DMS53 treated with DMSO at 0.1 percent for 48 hours (cell line): Measurements from ENCODE around the gene JAG2.

Source experiments
- DNase-seq: peaks from one replicate; lab custom pipeline; 2025; ENCODE audit not compliant: unreplicated experiment; lab: John Stamatoyannopoulos, UW

JAG2 gene

GRCh38 chr14:105185001-105185400, 16.4 kb upstream of the JAG2 start:
- DNase-seq: no peak

- DNase-seq: no peak
These were observed 15.9 kb upstream of the JAG2 start for GRCh38 chr14:105184461-105184860.

DNA sequence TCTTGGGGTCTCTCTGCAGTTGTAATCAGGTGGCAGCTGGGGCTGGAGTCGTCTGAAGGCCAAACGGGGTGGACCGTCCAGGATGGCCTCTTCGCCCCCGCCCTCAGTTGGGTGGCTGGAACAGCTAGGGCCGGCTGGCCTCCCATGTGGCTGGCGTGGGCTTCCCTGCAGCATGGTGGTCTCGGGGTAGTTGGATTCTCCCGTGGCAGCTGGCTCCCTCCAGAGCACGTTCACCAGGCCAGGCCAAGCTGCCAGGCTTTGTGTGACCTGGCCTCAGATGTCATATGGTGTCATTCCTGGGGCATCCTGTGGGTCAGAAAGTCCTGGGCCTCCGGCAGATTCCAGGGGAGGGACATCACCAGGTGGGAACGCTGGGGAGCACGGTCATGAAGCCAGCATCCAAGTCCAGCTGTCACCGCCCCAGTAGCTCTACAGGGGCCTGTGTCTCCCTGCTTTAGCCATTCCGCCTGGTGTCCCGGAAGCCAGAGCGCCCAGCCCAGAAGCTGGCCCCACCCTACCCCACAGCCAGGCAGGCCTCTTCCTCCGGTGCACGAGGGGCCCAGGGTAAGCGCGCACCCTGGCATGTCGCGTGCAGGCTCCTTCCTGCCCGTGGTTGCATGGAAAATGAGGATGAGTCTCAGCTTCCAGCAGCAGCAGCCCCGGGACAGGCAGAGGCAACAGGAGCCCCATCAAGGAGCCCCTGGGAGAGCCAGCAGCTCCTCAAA, 13.9 kb upstream of the JAG2 start:
- DNase-seq: no peak

- DNase-seq: no peak
These were observed 13.1 kb upstream of the JAG2 start for GRCh38 chr14:105181549-105182295.

DNA sequence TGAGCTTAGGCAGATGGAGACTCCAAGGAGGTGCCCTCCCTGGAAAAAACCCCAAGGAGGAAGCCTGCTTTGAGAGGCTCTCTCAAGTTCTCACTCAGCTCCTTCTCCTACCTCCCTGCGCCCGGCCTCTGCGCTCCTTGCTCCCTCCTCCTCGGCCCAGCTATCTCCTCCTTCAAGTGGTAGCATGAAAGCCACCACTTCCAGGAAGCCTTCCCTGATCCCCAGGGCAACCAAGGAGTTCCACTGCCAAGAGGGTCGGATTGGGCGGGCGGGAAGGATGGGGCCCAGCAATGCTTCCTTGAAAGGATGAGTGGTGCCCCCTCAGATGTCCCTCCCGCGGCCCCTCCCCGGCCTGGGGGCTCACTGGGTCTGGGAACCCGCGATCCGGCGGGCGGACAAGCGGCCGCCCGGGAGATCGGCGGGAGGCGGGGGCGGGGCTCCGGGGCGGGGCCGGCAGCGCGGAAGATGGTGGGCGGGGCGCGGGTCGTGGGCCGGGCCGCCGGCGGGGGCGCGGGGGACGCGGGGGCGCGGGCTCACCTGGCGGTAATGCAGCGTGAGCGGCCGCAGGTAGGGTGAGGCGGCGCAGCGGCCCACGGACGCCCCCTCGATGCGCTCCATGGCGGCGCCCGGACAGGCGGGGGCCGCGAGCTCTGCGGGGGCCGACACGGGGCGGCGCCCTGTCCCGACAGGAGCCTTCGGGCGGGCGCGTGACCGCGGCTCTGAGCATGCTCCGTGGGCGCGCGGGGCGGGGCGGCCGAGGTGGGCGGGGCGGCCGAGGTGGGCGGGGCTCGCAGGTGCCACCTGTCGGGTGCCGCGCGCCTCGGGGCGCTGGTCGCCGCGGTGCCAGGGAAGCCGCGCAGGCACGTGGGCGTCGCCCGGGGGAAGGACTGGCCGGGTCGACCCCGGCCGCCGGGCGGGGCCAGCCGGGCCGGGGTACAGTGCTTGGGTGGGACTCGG, 12.3 kb upstream of the JAG2 start, which contains the start of gene NUDT14:
Gene NUDT14, minus strand, starts transcription at position 721 of the 957 bp plus-strand sequence. Its CDS starts 103 bp downstream, at position 618.
- DNase-seq: no peak

DNA sequence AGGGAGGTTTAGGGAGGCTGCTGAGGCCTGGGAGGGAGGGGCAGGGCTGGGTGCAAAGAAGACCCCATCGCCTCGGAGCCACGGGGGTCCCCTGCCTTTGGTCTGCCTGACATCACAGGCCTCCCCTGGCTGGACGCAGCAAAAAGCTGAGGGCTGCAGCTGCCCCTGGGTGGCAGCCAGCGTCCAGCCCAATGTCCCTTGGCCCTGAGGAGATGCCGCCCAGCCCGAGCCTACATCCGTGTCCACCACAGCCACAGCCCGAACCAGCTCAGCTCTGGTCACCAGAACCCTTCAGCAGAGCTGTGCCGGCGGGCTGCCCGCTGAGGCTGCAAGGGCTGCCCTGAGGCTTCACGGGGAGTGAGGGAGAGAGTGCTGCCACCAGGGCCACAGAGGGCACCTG, 10.6 kb upstream of the JAG2 start:
- DNase-seq: no peak

GRCh38 chr14:105178868-105179140, 10.2 kb upstream of the JAG2 start:
- DNase-seq: no peak

DNA sequence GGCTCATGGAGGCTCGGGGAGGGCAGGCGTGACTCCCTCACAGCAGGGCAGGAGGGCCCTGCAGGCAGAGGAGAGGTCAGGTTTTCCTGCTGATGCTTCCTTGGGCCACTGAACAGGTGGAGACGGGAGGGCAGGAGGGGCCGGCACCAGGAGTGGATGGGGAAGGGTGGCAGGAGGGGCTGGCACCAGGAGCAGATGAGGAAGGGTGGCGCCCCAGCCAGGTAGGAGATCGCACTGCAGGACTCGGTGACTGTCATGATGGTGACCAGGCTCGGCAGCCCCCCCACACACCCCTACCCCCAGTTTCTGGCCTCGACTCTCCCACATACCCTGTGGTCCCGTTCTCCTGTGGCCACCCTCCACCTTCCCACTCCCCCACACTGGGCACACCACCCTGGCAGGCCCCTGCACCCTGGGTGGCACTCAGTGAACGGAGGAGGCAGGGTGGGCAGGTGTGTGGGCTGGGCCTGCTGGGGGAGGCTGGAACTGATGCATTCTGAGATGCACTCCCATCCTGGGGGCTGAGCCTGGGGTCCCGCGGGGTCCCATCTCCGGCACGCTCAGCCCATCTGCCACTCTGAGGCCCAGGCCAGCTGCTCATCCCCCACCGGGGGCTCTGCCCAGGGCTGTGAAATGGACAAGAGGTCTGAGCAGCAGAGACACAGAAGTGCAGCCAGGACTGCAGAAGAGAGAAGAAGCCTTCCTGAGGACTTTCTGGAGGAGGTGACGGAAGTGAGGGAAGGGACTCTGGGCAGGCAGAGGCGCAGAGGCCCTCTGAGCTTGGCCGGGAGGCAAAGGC, 9.7 kb upstream of the JAG2 start:
- DNase-seq: no peak

GRCh38 chr14:105177082-105177481, 8.5 kb upstream of the JAG2 start:
- peak; percentile 17 for DNase-seq

DNA sequence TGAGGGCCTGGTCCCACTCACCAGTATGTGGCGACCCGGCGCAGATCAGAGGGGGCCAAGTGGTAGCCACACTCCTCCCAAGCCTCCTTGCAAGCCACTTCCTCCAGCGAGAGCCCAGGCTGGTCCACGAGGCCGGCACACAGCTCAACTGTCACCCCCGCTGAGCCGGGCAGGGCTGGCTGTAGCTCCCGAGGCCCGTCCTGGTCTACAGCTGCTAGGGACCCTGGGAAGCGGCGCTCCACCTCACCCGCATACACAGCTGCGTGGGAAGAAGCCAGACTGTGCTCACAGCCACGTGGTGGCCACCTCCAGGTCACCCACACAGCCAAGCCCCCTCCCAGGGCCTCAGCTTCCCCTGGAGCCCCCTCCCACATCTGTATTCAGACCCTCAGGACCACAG, 7.9 kb upstream of the JAG2 start:
- DNase-seq: no peak

DNA sequence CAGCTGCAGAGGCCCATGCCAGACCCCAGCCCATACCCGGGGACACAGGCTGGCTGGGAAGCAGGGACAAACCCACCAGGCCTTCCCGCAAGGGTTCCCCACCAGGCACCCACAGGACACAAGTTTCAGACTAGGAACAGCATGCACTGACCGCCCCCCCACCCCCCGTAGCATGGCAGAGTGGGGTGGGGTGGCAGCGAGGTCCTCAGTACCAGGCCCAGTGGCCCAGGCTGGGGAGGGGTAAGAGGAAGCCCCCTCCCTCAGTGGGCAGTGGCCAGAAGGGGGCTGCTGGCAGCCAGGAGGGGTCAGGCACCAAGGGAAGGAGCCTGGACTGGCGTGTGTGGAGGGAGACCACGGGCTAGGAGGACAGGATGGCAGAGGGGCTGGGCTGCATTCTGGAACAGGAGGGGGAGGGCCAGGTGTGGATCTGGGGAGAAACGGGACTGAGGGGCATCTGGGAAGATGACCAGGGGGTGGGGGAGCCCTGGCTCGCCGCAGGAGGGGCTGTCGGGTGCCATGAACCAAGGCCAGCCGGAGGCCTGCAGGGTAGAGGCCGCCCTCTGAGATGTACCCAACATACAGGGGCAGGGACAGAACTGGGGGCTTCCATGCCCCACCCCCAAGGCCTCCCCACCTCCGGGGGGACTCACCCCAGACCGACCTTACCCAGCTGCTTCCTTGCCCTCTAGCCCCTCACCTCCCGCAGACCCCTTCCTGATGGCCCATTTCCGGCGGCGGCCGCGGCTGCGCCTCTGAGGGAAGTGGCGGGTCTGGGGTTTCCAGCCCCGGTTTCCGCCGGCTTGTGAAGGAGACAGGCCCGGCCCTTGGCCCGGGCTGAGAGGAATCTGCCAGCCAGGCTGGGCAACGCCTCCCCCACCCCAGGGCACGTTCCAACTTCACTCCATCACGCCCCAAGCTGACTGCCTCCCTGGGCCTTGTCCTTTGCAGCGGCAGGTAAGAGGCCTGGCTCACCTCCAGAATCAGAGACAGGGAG, 5.6 kb upstream of the JAG2 start:
- no peak for DNase-seq

- no peak for DNase-seq
These were observed 4.6 kb upstream of the JAG2 start for GRCh38 chr14:105173145-105173544.

GRCh38 chr14:105172476-105172875, 3.9 kb upstream of the JAG2 start:
- DNase-seq: no peak

- peak; percentile 43 for DNase-seq
These were observed 2.6 kb upstream of the JAG2 start for GRCh38 chr14:105171004-105171673.

DNA sequence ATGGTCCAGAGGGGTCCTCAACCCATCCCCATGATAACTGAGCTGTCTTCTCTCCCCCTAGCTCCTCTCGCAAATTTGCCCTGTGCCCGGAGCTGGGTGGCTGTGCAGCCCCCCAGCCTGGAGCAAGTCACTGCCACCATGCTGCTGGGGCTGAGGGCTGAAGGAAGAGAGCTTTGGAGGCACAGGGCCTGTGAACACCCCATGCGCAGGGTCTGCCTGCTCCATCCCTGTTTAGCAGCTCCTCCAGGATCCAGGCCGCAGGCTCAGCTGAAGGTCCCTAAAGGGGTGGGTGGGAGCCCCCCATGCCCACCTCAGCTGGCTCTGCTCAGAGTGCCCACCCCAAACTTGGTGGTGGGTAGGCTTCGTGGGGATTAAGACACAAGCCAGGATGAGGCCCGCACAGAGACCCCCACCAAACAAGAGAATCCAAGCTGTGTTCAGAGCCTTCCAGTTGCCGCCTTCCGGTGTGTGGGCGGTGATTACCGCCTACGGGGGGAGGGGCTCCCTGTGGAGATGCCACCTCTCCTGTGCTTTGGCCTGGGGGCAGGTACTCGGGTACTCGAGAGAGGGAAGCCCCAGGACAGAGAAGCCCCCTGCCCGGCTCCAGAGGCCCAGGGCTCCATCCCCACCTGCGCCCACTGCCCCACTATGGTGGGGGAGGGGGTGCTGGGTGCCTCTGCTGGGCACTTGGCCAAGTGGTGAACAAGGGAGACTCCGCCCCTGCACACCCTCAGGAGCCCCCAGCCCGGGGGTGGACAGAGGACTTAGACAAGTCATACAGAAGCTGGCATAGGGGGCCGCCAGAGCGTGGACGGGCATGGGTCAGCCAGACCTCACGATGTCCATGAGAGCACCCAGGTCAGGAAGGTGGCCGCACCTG, 1.4 kb upstream of the JAG2 start:
- no peak for DNase-seq

GRCh38 chr14:105168979-105169507, 467 bp upstream of the JAG2 start:
- DNase-seq: peak; percentile 17

GRCh38 chr14:105168093-105168420, 519 bp downstream of the JAG2 start:
- DNase-seq: no peak
